HG02798 (cell line): ENCODE measurements around the gene ADH1A.
"Not testable (repeated sequence)": the region's sequence is repeated elsewhere in the genome, so short reads cannot be mapped to it uniquely, and the experiment has no call there.

Source experiments
- ATAC-seq: cut with Tn5 transposase; IDR thresholded peaks from one replicate; pipeline ENCODE4 v1.9.1; 2021; ENCODE audit warnings: mild to moderate bottlenecking; ENCODE audit not compliant: unreplicated experiment, poor library complexity

Gene ADH1A

GRCh38 chr4:99285387-99285786, 5.4 kb downstream of the ADH1A start:
- ATAC-seq = no peak

GRCh38 chr4:99282731-99283130, 8.1 kb downstream of the ADH1A start:
- no peak for ATAC-seq

- ATAC-seq = no peak
Observed at GRCh38 chr4:99281261-99281660, 9.5 kb downstream of the ADH1A start.

- ATAC-seq = no peak
Observed at GRCh38 chr4:99276417-99276816, 14.4 kb downstream of the ADH1A start.

- ATAC-seq = no peak
Observed at GRCh38 chr4:99275885-99276284, 14.9 kb downstream of the ADH1A start.

- ATAC-seq = no peak
Observed at GRCh38 chr4:99275050-99275449, 15.7 kb downstream of the ADH1A start.

GRCh38 chr4:99273704-99274103, 17.1 kb downstream of the ADH1A start:
- ATAC-seq = no peak

GRCh38 chr4:99264927-99265326, 25.9 kb downstream of the ADH1A start:
- no peak for ATAC-seq

- no peak for ATAC-seq
Observed at GRCh38 chr4:99252746-99253145, 38.0 kb downstream of the ADH1A start.

- ATAC-seq = no peak
Observed at GRCh38 chr4:99248714-99249113, 42.1 kb downstream of the ADH1A start.

- no peak for ATAC-seq
Observed at GRCh38 chr4:99235955-99236354, 54.8 kb downstream of the ADH1A start.

- no peak for ATAC-seq
Observed at GRCh38 chr4:99234331-99235010, 56.3 kb downstream of the ADH1A start.

GRCh38 chr4:99233397-99233796, 57.4 kb downstream of the ADH1A start:
- ATAC-seq = not testable (repeated sequence)

- not testable (repeated sequence) for ATAC-seq
Observed at GRCh38 chr4:99228706-99229105, 62.1 kb downstream of the ADH1A start.

GRCh38 chr4:99227646-99228045, 63.1 kb downstream of the ADH1A start:
- ATAC-seq = not testable (repeated sequence)
